ENCODE results near the gene PDE9A.

Gene PDE9A

GRCh38 chr21:42671778-42672593, 18.6 kb downstream of the PDE9A start:
- DNase-seq (ENCODE audit: insufficient read length) (no peak), FAIRE-seq (no peak)
- TF ChIP-seq POLR2AphosphoS5 (IDR thresholded peaks at IDR 0.05; ENCODE audit: low read depth, low read length) (no peak), TAF1 (IDR thresholded peaks at IDR 0.05; ENCODE audit: borderline replicate concordance, low read depth, low read length) (no peak), POLR2A (IDR thresholded peaks at IDR 0.05; ENCODE audit: low read depth, low read length) (no peak)

GRCh38 chr21:42672699-42673458, 19.5 kb downstream of the PDE9A start:
- no peak for DNase-seq (ENCODE audit: insufficient read length)
- no peak for FAIRE-seq
- TF ChIP-seq POLR2AphosphoS5 (IDR thresholded peaks at IDR 0.05; ENCODE audit: low read depth, low read length) (no peak), POLR2A (IDR thresholded peaks at IDR 0.05; ENCODE audit: low read depth, low read length) (no peak), TAF1 (IDR thresholded peaks at IDR 0.05; ENCODE audit: borderline replicate concordance, low read depth, low read length) (no peak)

DNA sequence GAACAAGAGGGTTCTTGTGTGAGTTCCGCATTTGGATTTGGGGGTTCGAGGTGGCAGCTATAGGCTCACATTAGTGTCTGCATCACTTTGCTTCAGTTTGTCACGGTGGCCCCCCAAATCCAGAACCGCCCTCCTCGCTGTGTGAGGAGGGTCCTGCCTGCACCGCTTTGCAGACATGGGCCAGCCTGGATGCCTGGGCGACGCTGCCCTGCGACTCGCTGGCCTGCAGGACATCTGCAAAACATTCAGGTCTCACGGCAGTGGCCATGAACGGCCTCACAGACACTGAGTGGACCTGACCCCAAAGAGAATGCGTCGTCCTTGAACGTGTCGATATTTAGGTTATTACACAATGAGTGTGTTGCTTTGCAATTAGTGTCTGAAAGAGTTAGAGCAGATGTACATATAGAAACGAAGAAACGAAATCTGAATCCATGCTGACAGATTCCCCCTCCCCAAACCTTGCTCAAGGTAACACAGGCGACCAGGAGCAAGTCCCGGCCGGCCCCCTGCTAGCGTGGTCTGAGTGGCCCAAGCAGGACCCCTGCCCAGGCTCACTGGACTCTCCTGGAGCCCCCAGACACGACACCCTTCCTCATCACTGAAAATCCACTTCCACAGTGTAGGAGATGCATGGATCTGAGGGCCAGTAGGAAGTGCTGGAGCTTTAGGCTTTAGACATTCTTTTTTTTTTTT, 20.4 kb downstream of the PDE9A start:
- FAIRE-seq, result no peak
- no peak for TF ChIP-seq TAF1 (IDR thresholded peaks at IDR 0.05; ENCODE audit: borderline replicate concordance, low read depth, low read length)
- no peak for TF ChIP-seq POLR2A (IDR thresholded peaks at IDR 0.05; ENCODE audit: low read depth, low read length)
- no peak for TF ChIP-seq POLR2AphosphoS5 (IDR thresholded peaks at IDR 0.05; ENCODE audit: low read depth, low read length)

GRCh38 chr21:42674351-42674940, 21.0 kb downstream of the PDE9A start:
- FAIRE-seq, result no peak
- no peak for TF ChIP-seq POLR2AphosphoS5 (IDR thresholded peaks at IDR 0.05; ENCODE audit: low read depth, low read length)
- no peak for TF ChIP-seq POLR2A (IDR thresholded peaks at IDR 0.05; ENCODE audit: low read depth, low read length)
- TF ChIP-seq TAF1 (IDR thresholded peaks at IDR 0.05; ENCODE audit: borderline replicate concordance, low read depth, low read length), result no peak
- no peak for DNase-seq (ENCODE audit: insufficient read length)

More for the DNA sequence above, 20.4 kb downstream of the PDE9A start:
- no peak for DNase-seq (ENCODE audit: insufficient read length)

GRCh38 chr21:42675403-42675802, 22.0 kb downstream of the PDE9A start:
- FAIRE-seq, result no peak
- DNase-seq (ENCODE audit: insufficient read length), result no peak
- TF ChIP-seq TAF1 (IDR thresholded peaks at IDR 0.05; ENCODE audit: borderline replicate concordance, low read depth, low read length), result no peak
- TF ChIP-seq POLR2AphosphoS5 (IDR thresholded peaks at IDR 0.05; ENCODE audit: low read depth, low read length), result no peak
- no peak for TF ChIP-seq POLR2A (IDR thresholded peaks at IDR 0.05; ENCODE audit: low read depth, low read length)

- no peak for TF ChIP-seq POLR2AphosphoS5 (IDR thresholded peaks at IDR 0.05; ENCODE audit: low read depth, low read length)
- TF ChIP-seq TAF1 (IDR thresholded peaks at IDR 0.05; ENCODE audit: borderline replicate concordance, low read depth, low read length), result no peak
- no peak for DNase-seq (ENCODE audit: insufficient read length)
- FAIRE-seq, result no peak
Measured at GRCh38 chr21:42676808-42677207, 23.4 kb downstream of the PDE9A start.

DNA sequence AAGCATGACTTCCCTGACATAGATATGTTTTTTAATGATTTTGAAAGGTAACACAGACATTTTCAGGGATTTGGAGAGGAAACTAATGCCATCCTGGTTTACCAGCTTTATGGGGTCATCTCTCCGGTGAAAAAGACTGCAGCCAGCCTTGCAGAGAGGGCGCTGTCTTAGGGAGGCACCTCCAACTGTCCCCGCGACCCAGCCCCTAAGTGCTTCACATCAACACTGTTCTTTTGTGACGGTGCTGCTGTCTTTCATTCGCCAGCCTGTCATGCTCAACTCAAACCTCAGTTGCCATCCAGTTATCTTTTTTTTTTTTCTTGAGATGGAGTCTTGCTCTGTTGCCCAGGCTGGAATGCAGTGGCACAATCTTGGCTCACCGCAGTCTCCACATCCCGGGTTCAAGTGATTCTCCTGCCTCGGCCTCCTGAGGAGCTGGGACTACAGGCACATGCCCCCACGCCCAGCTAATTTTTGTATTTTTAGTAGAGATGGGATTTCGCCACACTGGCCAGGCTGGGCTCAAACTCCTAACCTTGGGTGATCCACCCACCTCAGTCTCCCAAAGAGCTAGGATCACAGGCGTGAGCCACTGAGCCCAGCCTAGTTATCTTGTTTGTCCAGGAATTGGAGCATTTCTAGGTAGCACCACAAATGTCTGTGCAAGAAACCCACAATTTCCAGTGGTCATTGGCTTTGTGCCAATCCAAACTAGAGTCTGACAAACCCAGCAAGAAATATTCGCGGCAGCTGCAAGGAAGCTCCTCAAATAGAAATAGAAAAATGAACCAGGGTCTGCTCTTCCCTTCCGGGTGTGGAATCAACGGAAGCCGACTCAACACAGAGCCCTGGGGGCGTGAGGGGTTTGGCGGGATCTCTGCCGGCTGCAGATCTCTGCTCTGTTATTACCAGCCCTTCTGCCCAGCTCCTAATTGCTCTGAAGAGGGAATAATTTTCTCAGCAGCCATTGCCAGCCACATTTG, 24.2 kb downstream of the PDE9A start:
- DNase-seq (ENCODE audit: insufficient read length) (no peak), FAIRE-seq (no peak)
- TF ChIP-seq TAF1 (IDR thresholded peaks at IDR 0.05; ENCODE audit: borderline replicate concordance, low read depth, low read length) (no peak), POLR2A (IDR thresholded peaks at IDR 0.05; ENCODE audit: low read depth, low read length) (no peak), POLR2AphosphoS5 (IDR thresholded peaks at IDR 0.05; ENCODE audit: low read depth, low read length) (no peak)

- TF ChIP-seq TAF1 (IDR thresholded peaks at IDR 0.05; ENCODE audit: borderline replicate concordance, low read depth, low read length) (no peak), POLR2A (IDR thresholded peaks at IDR 0.05; ENCODE audit: low read depth, low read length) (no peak)
- DNase-seq (ENCODE audit: insufficient read length) (no peak), FAIRE-seq (no peak)
Measured at GRCh38 chr21:42678618-42679295, 25.3 kb downstream of the PDE9A start.

GRCh38 chr21:42679319-42680057, 26.1 kb downstream of the PDE9A start:
- no peak for TF ChIP-seq TAF1 (IDR thresholded peaks at IDR 0.05; ENCODE audit: borderline replicate concordance, low read depth, low read length)
- TF ChIP-seq POLR2A (IDR thresholded peaks at IDR 0.05; ENCODE audit: low read depth, low read length), result no peak
- FAIRE-seq (no peak), DNase-seq (ENCODE audit: insufficient read length) (no peak)

Data from GM12892 (cell line).